Neutrophil (primary cell): Measurements from ENCODE around the gene GJC2.
"Not testable (repeated sequence)": the region's sequence is repeated elsewhere in the genome, so short reads cannot be mapped to it uniquely, and the experiment has no call there.

Experiments used
- H3K27ac ChIP-seq: fragments of 200-600 bp; sonication (generic); 2 replicates; pipeline ENCODE4 v1.5.1; 2016; ENCODE audit warnings: mild to moderate bottlenecking, moderate library complexity
- H3K27me3 ChIP-seq: fragments of 200-600 bp; sonication (generic); 2 replicates; pipeline ENCODE4 v1.6.0; 2016; ENCODE audit warnings: mild to moderate bottlenecking
- H3K36me3 ChIP-seq: fragments of 200-600 bp; sonication (generic); 2 replicates; pipeline ENCODE4 v1.5.1; 2017
- H3K4me1 ChIP-seq, 2 experiments: fragments of 200-600 bp in 1 of 2; sonication (generic) in 1 of 2; 1 replicate in 1 of 2; 2 replicates in 1 of 2; pipeline versions ENCODE4 v1.5.1 to v1.6.1; 2013 to 2016; ENCODE audit warnings: low read depth in 1 of 2, low read length in 1 of 2, mild to moderate bottlenecking in 1 of 2, moderate library complexity in 1 of 2; ENCODE audit not compliant: control insufficient read depth in 1 of 2, insufficient read depth in 1 of 2
- H3K4me3 ChIP-seq, 2 experiments: fragments of 200-600 bp in 1 of 2; sonication (generic) in 1 of 2; 1 replicate in 1 of 2; 2 replicates in 1 of 2; pipeline ENCODE4 v1.5.1; 2013 to 2016; ENCODE audit warnings: low read depth in 1 of 2, low read length in 1 of 2, mild to moderate bottlenecking in 1 of 2, moderate library complexity in 1 of 2
- H3K9me3 ChIP-seq: fragments of 200-600 bp; sonication (generic); 2 replicates; pipeline ENCODE4 v1.5.1; 2016
- TF ChIP-seq, protein P1 (sequence below): fragments of 200-600 bp; sonication (generic); IDR thresholded peaks from 2 replicates; pipeline ENCODE4 v1.5.1; 2016; ENCODE audit warnings: antibody characterized with exemption

The GJC2 gene

DNA sequence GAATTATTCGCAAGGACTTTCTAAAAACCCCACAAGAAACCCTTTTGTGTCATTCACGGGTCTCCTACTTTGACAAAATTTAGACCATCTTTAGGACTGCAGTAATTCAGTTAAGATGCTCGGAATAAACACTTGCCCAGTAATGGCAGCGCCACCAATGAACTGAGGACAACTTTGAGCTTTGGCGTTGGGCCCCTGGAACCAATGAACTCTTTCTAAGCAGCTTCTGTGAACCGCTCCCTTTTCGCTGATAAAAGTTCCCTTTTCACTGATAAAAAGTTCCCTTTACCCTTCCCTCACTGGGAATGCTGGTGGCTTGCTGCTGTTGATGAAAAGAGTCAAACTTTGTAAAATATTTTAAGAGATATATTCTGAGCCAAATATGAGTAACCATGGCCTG is 39.2 kb upstream of the GJC2 start:
- TF ChIP-seq, protein P1, sequence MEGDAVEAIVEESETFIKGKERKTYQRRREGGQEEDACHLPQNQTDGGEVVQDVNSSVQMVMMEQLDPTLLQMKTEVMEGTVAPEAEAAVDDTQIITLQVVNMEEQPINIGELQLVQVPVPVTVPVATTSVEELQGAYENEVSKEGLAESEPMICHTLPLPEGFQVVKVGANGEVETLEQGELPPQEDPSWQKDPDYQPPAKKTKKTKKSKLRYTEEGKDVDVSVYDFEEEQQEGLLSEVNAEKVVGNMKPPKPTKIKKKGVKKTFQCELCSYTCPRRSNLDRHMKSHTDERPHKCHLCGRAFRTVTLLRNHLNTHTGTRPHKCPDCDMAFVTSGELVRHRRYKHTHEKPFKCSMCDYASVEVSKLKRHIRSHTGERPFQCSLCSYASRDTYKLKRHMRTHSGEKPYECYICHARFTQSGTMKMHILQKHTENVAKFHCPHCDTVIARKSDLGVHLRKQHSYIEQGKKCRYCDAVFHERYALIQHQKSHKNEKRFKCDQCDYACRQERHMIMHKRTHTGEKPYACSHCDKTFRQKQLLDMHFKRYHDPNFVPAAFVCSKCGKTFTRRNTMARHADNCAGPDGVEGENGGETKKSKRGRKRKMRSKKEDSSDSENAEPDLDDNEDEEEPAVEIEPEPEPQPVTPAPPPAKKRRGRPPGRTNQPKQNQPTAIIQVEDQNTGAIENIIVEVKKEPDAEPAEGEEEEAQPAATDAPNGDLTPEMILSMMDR: no peak
- H3K27me3 ChIP-seq: no peaks in the 10 kb centered on the region
- H3K36me3 ChIP-seq: peaks cover 14% of the 10 kb centered on the region
- no peak overlapping the region for H3K4me3 ChIP-seq
- H3K27ac ChIP-seq: no peak overlapping the region
- no peaks in the 10 kb centered on the region for H3K9me3 ChIP-seq
- H3K4me1 ChIP-seq: peaks cover 19 to 21% of the 10 kb centered on the region in 2 experiments

DNA sequence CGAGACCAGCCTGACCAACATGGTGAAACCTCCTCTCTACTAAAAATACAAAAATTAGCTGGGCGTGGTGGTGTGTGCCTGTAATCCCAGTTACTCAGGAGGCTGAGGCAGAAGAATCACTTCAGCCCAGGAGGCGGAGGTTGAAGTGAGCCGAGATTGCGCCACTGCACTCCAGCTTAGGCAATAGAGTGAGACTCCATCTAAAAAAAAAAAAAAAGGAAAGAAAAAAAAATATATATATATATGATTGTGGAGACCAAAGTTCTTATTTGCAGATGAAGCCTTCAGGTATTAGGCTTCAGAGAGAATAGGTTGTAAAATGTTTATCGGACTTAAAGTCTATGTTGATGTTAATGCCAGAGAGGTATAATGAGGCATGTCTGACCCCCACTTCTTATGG is 38.4 kb upstream of the GJC2 start:
- not testable (repeated sequence) for H3K4me3 ChIP-seq, H3K27ac ChIP-seq, H3K27me3 ChIP-seq, H3K9me3 ChIP-seq, H3K36me3 ChIP-seq
- peaks cover 19 to 21% of the 10 kb centered on the region in 2 experiments for H3K4me1 ChIP-seq

GRCh38 chr1:228112167-228112566 is 37.6 kb upstream of the GJC2 start:
- no peaks in the 10 kb centered on the region for H3K27me3 ChIP-seq

GRCh38 chr1:228112617-228113016 is 37.1 kb upstream of the GJC2 start:
- Histone ChIP-seq H3K36me3 (no peaks in the 10 kb centered on the region), H3K27me3 (no peaks in the 10 kb centered on the region), H3K4me3 (no peak overlapping the region), H3K9me3 (no peaks in the 10 kb centered on the region), H3K27ac (no peak overlapping the region), H3K4me1 (peaks cover 19 to 21% of the 10 kb centered on the region in 2 experiments)
- TF ChIP-seq, protein P1: no peak

More at GRCh38 chr1:228112167-228112566, 37.6 kb upstream of the GJC2 start:
- Histone ChIP-seq H3K36me3 (no peaks in the 10 kb centered on the region), H3K4me1 (peaks cover 19 to 21% of the 10 kb centered on the region in 2 experiments), H3K27ac (no peak overlapping the region), H3K9me3 (no peaks in the 10 kb centered on the region), H3K4me3 (no peak overlapping the region)
- TF ChIP-seq, protein P1: no peak

- H3K9me3 ChIP-seq: no peaks in the 10 kb centered on the region
- no peak overlapping the region for H3K4me3 ChIP-seq
- no peaks in the 10 kb centered on the region for H3K36me3 ChIP-seq
- no peaks in the 10 kb centered on the region for H3K27me3 ChIP-seq
- H3K27ac ChIP-seq: no peak overlapping the region
- TF ChIP-seq, protein P1: no peak
- peaks cover 3 to 4% of the 10 kb centered on the region in 2 experiments for H3K4me1 ChIP-seq
Measured at GRCh38 chr1:228114827-228115226, 34.9 kb upstream of the GJC2 start.

DNA sequence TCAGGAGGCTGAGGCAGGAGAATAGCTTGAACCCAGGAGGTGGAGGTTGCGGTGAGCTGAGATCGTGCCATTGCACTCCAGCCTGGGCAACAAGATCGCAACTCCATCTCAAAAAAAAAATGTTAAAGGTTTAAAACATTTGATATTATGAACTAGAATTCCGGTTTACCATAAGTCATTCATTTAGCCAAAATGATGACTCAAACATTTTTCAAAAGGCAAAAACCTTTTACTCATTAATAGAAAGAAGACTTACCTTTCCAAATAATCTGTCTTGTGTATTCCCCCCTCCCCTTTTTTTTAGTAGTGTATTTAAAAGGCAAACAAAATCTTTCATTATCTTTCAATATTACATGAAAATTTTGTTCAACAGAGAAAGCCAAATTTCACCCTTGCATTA is 32.4 kb upstream of the GJC2 start:
- Histone ChIP-seq H3K27ac (no peak overlapping the region), H3K27me3 (peaks cover 2% of the 10 kb centered on the region), H3K4me1 (peaks cover 0 to 5% of the 10 kb centered on the region in 2 experiments), H3K4me3 (no peak overlapping the region), H3K36me3 (no peaks in the 10 kb centered on the region), H3K9me3 (no peaks in the 10 kb centered on the region)
- TF ChIP-seq, protein P1: no peak
